Peyer's patch (tissue), 4 donors: ENCODE measurements around the gene NOD1.
A peak's percentile ranks its signal among the peaks of the same experiment; 100 is the strongest.

Experiments used
- POLR2A ChIP-seq, 2 donors: fragments of 450-650 bp; IDR thresholded peaks; one replicate each; pipeline ENCODE4 v1.5.1; 2017; ENCODE audit warnings: antibody characterized with exemption in 2 of 2, mild to moderate bottlenecking in 2 of 2, moderate library complexity in 2 of 2
- TF ChIP-seq, protein P1 (sequence below), 6 experiments: fragments of 450-650 bp in 4 of 6; fragments of 200-600 bp in 2 of 6; sonication (generic) in 1 of 6; IDR thresholded peaks; one replicate each; pipeline ENCODE4 v1.5.1; 2017 to 2019; ENCODE audit warnings: antibody characterized with exemption in 6 of 6, mild to moderate bottlenecking in 3 of 6, moderate library complexity in 1 of 6

DNA sequence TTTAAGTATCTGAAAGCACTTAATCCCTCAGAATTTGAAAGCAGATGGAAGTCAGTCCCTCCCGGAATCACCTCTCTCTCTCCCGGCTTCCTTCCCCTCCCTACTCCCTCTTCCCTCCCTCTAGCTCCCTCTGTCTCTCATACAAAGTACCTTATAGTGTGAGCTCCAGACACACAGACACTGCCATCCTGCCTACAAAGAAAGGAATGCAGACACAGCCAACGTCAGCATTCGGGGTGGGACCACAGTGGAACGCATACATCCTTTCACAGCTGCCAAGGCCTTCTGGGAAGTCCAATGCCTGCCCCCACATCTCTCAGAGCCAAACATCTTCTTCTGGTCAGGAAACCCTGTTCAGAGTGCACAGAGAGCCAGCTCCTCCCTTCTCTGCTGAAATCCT, 9.3 kb downstream of the NOD1 start:
- TF ChIP-seq, protein P1, sequence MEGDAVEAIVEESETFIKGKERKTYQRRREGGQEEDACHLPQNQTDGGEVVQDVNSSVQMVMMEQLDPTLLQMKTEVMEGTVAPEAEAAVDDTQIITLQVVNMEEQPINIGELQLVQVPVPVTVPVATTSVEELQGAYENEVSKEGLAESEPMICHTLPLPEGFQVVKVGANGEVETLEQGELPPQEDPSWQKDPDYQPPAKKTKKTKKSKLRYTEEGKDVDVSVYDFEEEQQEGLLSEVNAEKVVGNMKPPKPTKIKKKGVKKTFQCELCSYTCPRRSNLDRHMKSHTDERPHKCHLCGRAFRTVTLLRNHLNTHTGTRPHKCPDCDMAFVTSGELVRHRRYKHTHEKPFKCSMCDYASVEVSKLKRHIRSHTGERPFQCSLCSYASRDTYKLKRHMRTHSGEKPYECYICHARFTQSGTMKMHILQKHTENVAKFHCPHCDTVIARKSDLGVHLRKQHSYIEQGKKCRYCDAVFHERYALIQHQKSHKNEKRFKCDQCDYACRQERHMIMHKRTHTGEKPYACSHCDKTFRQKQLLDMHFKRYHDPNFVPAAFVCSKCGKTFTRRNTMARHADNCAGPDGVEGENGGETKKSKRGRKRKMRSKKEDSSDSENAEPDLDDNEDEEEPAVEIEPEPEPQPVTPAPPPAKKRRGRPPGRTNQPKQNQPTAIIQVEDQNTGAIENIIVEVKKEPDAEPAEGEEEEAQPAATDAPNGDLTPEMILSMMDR (IDR thresholded peaks at IDR 0.05) = peak in 4 of 6 experiments; percentile 13 to 41 (median 27)
- TF ChIP-seq POLR2A (IDR thresholded peaks at IDR 0.05) = no peak
